GM23248 (cell line): Measurements from ENCODE around the gene ABCG8. TPM values are rescaled to one million over a fixed set of nuclear protein-coding genes. Genes with fewer than 3 reads are reported as not detected.

ENCODE experiments used
- DNase-seq: peaks from one replicate; pipeline ENCODE4 v3.0.0-alpha.2; 2015
- H2AFZ ChIP-seq: fragments of 200-600 bp; sonication (generic); 2 replicates; pipeline ENCODE4 v1.6.1; 2016; ENCODE audit warnings: antibody characterized with exemption
- H3F3A ChIP-seq: fragments of 200-600 bp; sonication (generic); 2 replicates; pipeline ENCODE4 v1.6.1; 2016; ENCODE audit warnings: mild to moderate bottlenecking, antibody characterized with exemption, mixed run types; ENCODE audit not compliant: insufficient read depth
- H3K27ac ChIP-seq: fragments of 200-600 bp; sonication (generic); 2 replicates; pipeline ENCODE4 v1.5.1; 2016; ENCODE audit warnings: mild to moderate bottlenecking
- H3K27me3 ChIP-seq: fragments of 200-600 bp; sonication (generic); replicated peaks from 2 replicates; pipeline ENCODE4 v1.6.1; 2016; ENCODE audit warnings: mild to moderate bottlenecking; ENCODE audit not compliant: insufficient read depth
- H3K36me3 ChIP-seq: fragments of 200-600 bp; sonication (generic); 2 replicates; pipeline ENCODE4 v1.6.1; 2016; ENCODE audit warnings: low read depth, mild to moderate bottlenecking
- H3K4me1 ChIP-seq: fragments of 200-600 bp; sonication (generic); 2 replicates; pipeline ENCODE4 v1.6.1; 2016; ENCODE audit warnings: mild to moderate bottlenecking; ENCODE audit not compliant: insufficient read depth
- H3K4me2 ChIP-seq: fragments of 200-600 bp; sonication (generic); one replicate; pipeline ENCODE4 v1.6.1; 2016; ENCODE audit warnings: mild to moderate bottlenecking; ENCODE audit not compliant: unreplicated experiment
- H3K4me3 ChIP-seq: fragments of 200-600 bp; sonication (generic); 2 replicates; pipeline ENCODE4 v1.5.1; 2016; ENCODE audit warnings: mild to moderate bottlenecking
- H3K79me2 ChIP-seq: fragments of 200-600 bp; sonication (generic); 2 replicates; pipeline ENCODE4 v1.6.1; 2016; ENCODE audit warnings: mild to moderate bottlenecking; ENCODE audit not compliant: insufficient read depth
- H3K9ac ChIP-seq: fragments of 200-600 bp; sonication (generic); 2 replicates; pipeline ENCODE4 v1.6.1; 2016; ENCODE audit warnings: mild to moderate bottlenecking
- H3K9me2 ChIP-seq: fragments of 200-600 bp; sonication (generic); 2 replicates; pipeline ENCODE4 v1.6.1; 2016; ENCODE audit warnings: mixed run types, mild to moderate bottlenecking, moderate library complexity; ENCODE audit not compliant: insufficient read depth
- H3K9me3 ChIP-seq: fragments of 200-600 bp; sonication (generic); one replicate; pipeline ENCODE4 v1.6.1; 2017; ENCODE audit warnings: low read depth
- H4K20me1 ChIP-seq: fragments of 200-600 bp; sonication (generic); 2 replicates; pipeline ENCODE4 v1.6.0; 2016; ENCODE audit not compliant: insufficient read depth
- EZH2 ChIP-seq: fragments of 200-600 bp; sonication (generic); IDR thresholded peaks from 2 replicates; pipeline ENCODE4 v1.6.1; 2018; ENCODE audit warnings: antibody characterized with exemption, mild to moderate bottlenecking; ENCODE audit not compliant: insufficient read depth, poor library complexity, severe bottlenecking
- EZH2phosphoT487 ChIP-seq: fragments of 200-600 bp; sonication (generic); IDR thresholded peaks from 2 replicates; pipeline ENCODE4 v1.6.1; 2018; ENCODE audit warnings: antibody characterized with exemption, moderate library complexity, mild to moderate bottlenecking, low read depth; ENCODE audit not compliant: insufficient read depth
- WGBS, 2 experiments: methylation state at CpG; one replicate each; pipeline ENCODE4 v1.1.6; 2015 to 2017; ENCODE audit warnings: low lambda C conversion rate in 2 of 2, low coverage in 1 of 2; ENCODE audit errors: missing lambda C conversion rate in 2 of 2; 5-methylcytosine and 5-hydroxymethylcytosine counted together
- in situ Hi-C: fragments of 300-500 bp; cut with MboI; formaldehyde crosslinking; loops from 2 replicates; pipeline ENCODE4 v1.15.0; 2020
- polyA plus RNA-seq: library from polyadenylated mRNA; unstranded; fragments of >200 nt; fragmentation: Nextera tagmentation; extraction: Ambion mirVana; gene quantifications from 2 replicates; pipeline ENCODE4 v1.2.1, GENCODE V29; 2016
- total RNA-seq: library from RNA; depleted of rRNA; stranded (reverse); fragments of >200 nt; shearing (Covaris generic); gene quantifications from 2 replicates; pipeline ENCODE4 v1.2.3, GENCODE V29; 2014

The ABCG8 gene
- total and polyA plus RNA-seq, 2 experiments from 2014 or later = 0.04 TPM; not detected in 1

DNA sequence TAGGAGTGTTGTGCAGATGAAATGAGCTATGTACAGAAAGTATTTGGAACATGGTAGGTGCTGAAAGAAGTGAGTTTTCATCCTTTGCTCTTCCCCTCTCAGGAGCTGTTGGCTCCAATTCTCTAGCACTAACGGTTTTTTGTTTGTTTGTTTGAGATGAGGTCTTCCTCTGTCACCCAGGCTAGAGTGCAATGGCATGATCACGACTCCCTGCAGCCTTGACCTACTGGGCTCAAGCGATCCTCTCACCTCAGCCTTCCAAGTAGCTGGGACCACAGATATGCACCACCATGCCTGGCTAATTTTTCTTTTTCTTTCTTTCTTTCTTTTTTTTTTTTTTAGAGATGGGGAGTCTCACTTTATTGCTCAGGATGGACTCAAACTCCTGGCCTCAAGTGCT, 12.9 kb upstream of the ABCG8 start:
- Histone ChIP-seq H3K9ac (no peak overlapping the region), H3K4me3 (no peak overlapping the region), H3K9me2 (no peaks in the 10 kb centered on the region), H3K79me2 (no peaks in the 10 kb centered on the region), H2AFZ (no peak overlapping the region), H3F3A (no peaks in the 10 kb centered on the region), H4K20me1 (no peaks in the 10 kb centered on the region), H3K4me1 (no peaks in the 10 kb centered on the region), H3K27ac (no peak overlapping the region), H3K9me3 (no peaks in the 10 kb centered on the region), H3K36me3 (no peaks in the 10 kb centered on the region), H3K4me2 (no peak overlapping the region), H3K27me3 (peaks cover 31% of the 10 kb centered on the region)
- DNase-seq = no peak
- whole genome bisulfite sequencing, 2 experiments = 61 to 63% methylated on average over 3 of the region's 3 CpGs
- no peak for TF ChIP-seq EZH2phosphoT487
- no peak for TF ChIP-seq EZH2
- in situ Hi-C loops = no loop called here

DNA sequence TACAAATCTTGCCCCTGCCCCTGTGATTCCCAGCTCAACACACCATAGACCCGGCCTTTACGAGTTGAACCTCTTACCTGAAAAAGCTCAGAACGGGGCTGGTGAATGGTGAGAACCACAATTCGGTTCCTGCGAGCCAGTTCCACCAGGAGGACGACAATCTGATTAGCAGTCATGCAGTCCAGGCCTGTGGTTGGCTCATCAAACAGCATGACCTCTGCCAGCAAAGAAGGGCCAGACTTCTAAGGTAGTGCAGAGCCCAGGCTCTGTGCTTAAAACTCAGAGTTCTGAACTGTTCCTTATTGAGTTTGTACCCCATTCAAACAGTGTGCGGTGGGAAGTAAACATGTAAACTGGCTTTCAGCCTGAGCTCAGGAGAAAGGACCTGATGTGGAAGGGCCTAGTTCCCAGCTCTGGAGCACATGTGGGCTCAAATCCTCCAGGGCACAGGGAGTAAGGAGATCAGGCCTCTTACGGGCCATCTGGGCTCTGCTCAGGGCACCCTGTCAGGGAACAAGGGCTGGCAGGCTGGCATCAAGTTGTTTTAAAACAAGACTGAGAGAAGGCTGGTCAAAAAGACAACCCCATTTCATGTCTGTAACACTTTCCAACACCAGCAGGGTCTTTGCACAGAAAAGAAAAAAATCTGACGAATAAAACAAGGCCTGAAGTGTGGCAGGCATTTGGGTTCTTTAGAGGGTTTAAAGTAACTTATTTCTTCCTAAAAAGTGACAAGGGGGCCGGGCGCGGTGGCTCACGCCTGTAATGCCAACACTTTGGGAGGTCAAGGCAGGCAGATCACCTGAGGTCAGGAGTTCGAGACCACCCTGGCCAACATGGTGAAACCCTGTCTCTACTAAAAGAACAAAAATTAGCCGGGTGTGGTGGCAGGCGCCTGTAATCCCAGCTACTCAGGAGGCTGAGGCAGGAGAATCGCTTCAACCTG, 12.2 kb upstream of the ABCG8 start:
- H3K36me3 ChIP-seq = no peaks in the 10 kb centered on the region
- H3K9me2 ChIP-seq = no peaks in the 10 kb centered on the region
- no peak overlapping the region for H2AFZ ChIP-seq
- no peaks in the 10 kb centered on the region for H3K79me2 ChIP-seq
- H3K9me3 ChIP-seq = no peaks in the 10 kb centered on the region
- H3K4me3 ChIP-seq = no peak overlapping the region
- H3K9ac ChIP-seq = no peak overlapping the region
- in situ Hi-C loops = no loop called here
- no peaks in the 10 kb centered on the region for H3K4me1 ChIP-seq
- no peak for DNase-seq
- H3K27ac ChIP-seq = no peak overlapping the region
- 91% methylated on average over 17 of the region's 17 CpGs for WGBS, 2 experiments
- no peaks in the 10 kb centered on the region for H3F3A ChIP-seq
- peaks cover 38% of the 10 kb centered on the region for H3K27me3 ChIP-seq
- no peak for TF ChIP-seq EZH2phosphoT487
- no peak for TF ChIP-seq EZH2
- H3K4me2 ChIP-seq = no peak overlapping the region
- H4K20me1 ChIP-seq = no peaks in the 10 kb centered on the region

- Histone ChIP-seq H3K9me3 (no peaks in the 10 kb centered on the region), H3K4me3 (peak overlapping the region; percentile 23; the same call in 1 of the 2 replicates), H3K36me3 (no peaks in the 10 kb centered on the region), H2AFZ (peak overlapping the region; percentile 28; the same call in 1 of the 2 replicates), H3K79me2 (no peaks in the 10 kb centered on the region), H3K9me2 (no peaks in the 10 kb centered on the region), H3K4me2 (peak overlapping the region; percentile 54), H3K4me1 (no peaks in the 10 kb centered on the region), H3F3A (no peaks in the 10 kb centered on the region), H4K20me1 (no peaks in the 10 kb centered on the region), H3K9ac (no peak overlapping the region), H3K27me3 (peaks cover 28% of the 10 kb centered on the region), H3K27ac (no peak overlapping the region)
- TF ChIP-seq EZH2 (no peak), EZH2phosphoT487 (no peak)
- in situ Hi-C loops = no loop called here
- peak; percentile 25 for DNase-seq
- WGBS, 2 experiments = 17 to 19% methylated on average over 35 to 42 of the region's 54 CpGs
Measured at GRCh38 chr2:43831543-43832294, 7.1 kb upstream of the ABCG8 start.

DNA sequence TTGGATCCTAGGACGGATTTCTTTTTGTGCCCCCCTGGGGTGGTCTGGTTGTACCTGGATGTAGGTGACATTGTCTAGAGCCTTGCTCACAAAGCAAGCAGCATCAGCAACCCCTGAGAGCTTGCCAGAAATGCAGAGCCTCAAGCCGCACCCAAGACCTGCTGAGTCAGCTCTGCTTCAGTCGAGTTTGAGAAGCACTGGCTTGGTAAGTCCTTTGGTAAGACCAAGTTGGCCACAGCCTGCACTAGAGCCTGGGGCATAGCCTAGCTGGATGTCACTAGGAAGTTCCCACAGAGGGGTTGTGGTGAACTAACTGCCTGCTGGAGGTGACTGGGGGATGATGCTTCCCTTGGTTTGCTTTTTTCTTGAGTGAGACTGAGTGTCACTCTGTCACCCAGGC, 6.3 kb upstream of the ABCG8 start:
- no peak overlapping the region for H3K4me2 ChIP-seq
- H3K27ac ChIP-seq = no peak overlapping the region
- peak; percentile 44 for DNase-seq
- H3K9me2 ChIP-seq = no peaks in the 10 kb centered on the region
- in situ Hi-C loops = no loop called here
- H3K9ac ChIP-seq = no peak overlapping the region
- no peaks in the 10 kb centered on the region for H3K79me2 ChIP-seq
- H3K36me3 ChIP-seq = no peaks in the 10 kb centered on the region
- no peaks in the 10 kb centered on the region for H4K20me1 ChIP-seq
- no peaks in the 10 kb centered on the region for H3K9me3 ChIP-seq
- H3K4me1 ChIP-seq = no peaks in the 10 kb centered on the region
- H3K4me3 ChIP-seq = no peak overlapping the region
- WGBS, 2 experiments = 31 to 36% methylated on average over 3 of the region's 3 CpGs
- peaks cover 31% of the 10 kb centered on the region for H3K27me3 ChIP-seq
- H2AFZ ChIP-seq = peak overlapping the region; percentile 28; the same call in 1 of the 2 replicates
- TF ChIP-seq EZH2 (no peak), EZH2phosphoT487 (no peak)
- H3F3A ChIP-seq = no peaks in the 10 kb centered on the region
